HepG2 (cell line): ENCODE results near the gene GAL3ST2. TPM values are rescaled to one million over a fixed set of nuclear protein-coding genes. Genes with fewer than 3 reads are reported as not detected.
A peak's percentile ranks its signal among the peaks of the same experiment; 100 is the strongest.

Source experiments
- BORCS8-MEF2B ChIP-seq: sonication (generic); formaldehyde crosslinking; IDR thresholded peaks from 2 replicates; pipeline ENCODE4 v1.8.0; 2022; ENCODE audit warnings: mild to moderate bottlenecking, missing genetic modification reagents
- CCDC6 ChIP-seq: sonication (generic); formaldehyde crosslinking; IDR thresholded peaks from 2 replicates; pipeline ENCODE4 v1.8.1; 2022; ENCODE audit warnings: mild to moderate bottlenecking, missing genetic modification reagents, moderate library complexity
- ERF ChIP-seq: IDR thresholded peaks from 2 replicates; pipeline ENCODE4 v1.6.1; 2018; ENCODE audit warnings: missing biosample characterization, missing genetic modification reagents
- GABPB1 ChIP-seq: IDR thresholded peaks from 2 replicates; pipeline ENCODE4 v1.6.1; 2016; ENCODE audit warnings: mild to moderate bottlenecking, missing genetic modification reagents, moderate library complexity, missing compliant biosample characterization
- GFI1 ChIP-seq: sonication (generic); formaldehyde crosslinking; IDR thresholded peaks from 2 replicates; pipeline ENCODE4 v1.5.0; 2020; ENCODE audit warnings: missing genetic modification reagents, mild to moderate bottlenecking, borderline replicate concordance
- GTF2F1 ChIP-seq: fragments of 150-350 bp; IDR thresholded peaks from 2 replicates; pipeline ENCODE4 v1.6.1; 2014; ENCODE audit warnings: low read length
- HNF4A ChIP-seq: sonication (generic); formaldehyde crosslinking; IDR thresholded peaks from 2 replicates; pipeline ENCODE4 v1.4.0; 2020; ENCODE audit warnings: missing genetic modification reagents
- HOXA3 ChIP-seq: sonication (generic); formaldehyde crosslinking; IDR thresholded peaks from 2 replicates; pipeline ENCODE4 v1.5.0; 2020; ENCODE audit warnings: missing genetic modification reagents
- NAIF1 ChIP-seq: sonication (generic); formaldehyde crosslinking; IDR thresholded peaks from 2 replicates; pipeline ENCODE4 v1.5.0; 2020; ENCODE audit warnings: mild to moderate bottlenecking, missing genetic modification reagents, borderline replicate concordance
- POLR2AphosphoS5 ChIP-seq: IDR thresholded peaks from 2 replicates; pipeline ENCODE4 v1.6.1; 2012; ENCODE audit warnings: low read depth, low read length
- POLR2G ChIP-seq: fragments of 200-400 bp; formaldehyde crosslinking; IDR thresholded peaks from 2 replicates; pipeline ENCODE4 v1.6.1; 2018; ENCODE audit warnings: mild to moderate bottlenecking, low read depth, low read length, moderate library complexity
- RCOR2 ChIP-seq: IDR thresholded peaks from 2 replicates; pipeline ENCODE4 v1.6.1; 2016; ENCODE audit warnings: missing biosample characterization, missing genetic modification reagents
- RFX3 ChIP-seq: IDR thresholded peaks from 2 replicates; pipeline ENCODE4 v1.6.1; 2016; ENCODE audit warnings: missing biosample characterization, missing genetic modification reagents
- SAP130 ChIP-seq: IDR thresholded peaks from 2 replicates; pipeline ENCODE4 v1.6.1; 2016; ENCODE audit warnings: low read depth
- SP5 ChIP-seq: IDR thresholded peaks from 2 replicates; pipeline ENCODE4 v1.6.1; 2016; ENCODE audit warnings: low read depth, borderline replicate concordance
- TBP ChIP-seq: sonication (generic); formaldehyde crosslinking; IDR thresholded peaks from 2 replicates; pipeline ENCODE4 v1.5.0; 2020; ENCODE audit warnings: missing genetic modification reagents
- TEAD3 ChIP-seq: optimal IDR thresholded peaks from 2 replicates; pipeline ENCODE3; 2016; ENCODE audit warnings: borderline replicate concordance
- U2AF1 ChIP-seq: fragments of 200-400 bp; formaldehyde crosslinking; optimal IDR thresholded peaks from 2 replicates; pipeline ENCODE3; 2017; ENCODE audit warnings: mild to moderate bottlenecking, low read depth, low read length
- ZBTB38 ChIP-seq: sonication (generic); formaldehyde crosslinking; IDR thresholded peaks from 2 replicates; pipeline ENCODE4 v1.5.1; 2020; ENCODE audit warnings: mild to moderate bottlenecking, missing genetic modification reagents
- ZNF24 ChIP-seq: fragments of 450-650 bp; IDR thresholded peaks from 2 replicates; pipeline ENCODE4 v1.6.1; 2017; ENCODE audit warnings: antibody characterized with exemption, mild to moderate bottlenecking
- ZNF768 ChIP-seq: sonication (generic); formaldehyde crosslinking; IDR thresholded peaks from 2 replicates; pipeline ENCODE4 v1.4.0; 2020; ENCODE audit warnings: missing genetic modification reagents
- polyA plus RNA-seq, 8 experiments: library from polyadenylated mRNA; depleted of rRNA in 3 of 8; stranded (reverse) in 7 of 8; unstranded in 1 of 8; fragments of >200 nt; fragmentation: Illumina TruSeq in 4 of 8; extraction: Trizol in 4 of 8; gene quantifications; 2 replicates each; pipeline versions ENCODE4 v1.2.1 to v1.2.3, GENCODE V29; 2011 to 2016; ENCODE audit warnings: low read depth in 4 of 8, missing spikeins in 1 of 8, mixed read lengths in 1 of 8; ENCODE audit not compliant: insufficient read depth in 1 of 8
- total RNA-seq, 5 experiments: library from RNA; depleted of rRNA; stranded (reverse); fragments of >200 nt; fragmentation: Illumina TruSeq; extraction: Trizol; gene quantifications; 2 replicates each; pipeline ENCODE4 v1.2.3, GENCODE V29; 2016; ENCODE audit warnings: low read depth in 1 of 5
- TF ChIP-seq, protein P1 (sequence below): sonication (generic); formaldehyde crosslinking; IDR thresholded peaks from 2 replicates; pipeline ENCODE4 v1.4.0; 2020; ENCODE audit warnings: missing genetic modification reagents
- TF ChIP-seq, protein P2 (sequence below): IDR thresholded peaks from 2 replicates; pipeline ENCODE4 v1.6.1; 2016; ENCODE audit warnings: low read depth, control low read depth
- TF ChIP-seq, protein P3 (sequence below): IDR thresholded peaks from 2 replicates; pipeline ENCODE4 v1.6.1; 2016; ENCODE audit warnings: missing genetic modification reagents, missing compliant biosample characterization
- TF ChIP-seq, protein P4 (sequence below): sonication (generic); formaldehyde crosslinking; IDR thresholded peaks from 2 replicates; pipeline ENCODE4 v1.4.0; 2020; ENCODE audit warnings: missing genetic modification reagents

GAL3ST2 gene
- total and polyA plus RNA-seq, 2 of the 13 experiments (the other 11 are each of a cell fraction or from before 2014, with no cell fraction given): 0.17 to 0.20 TPM

DNA sequence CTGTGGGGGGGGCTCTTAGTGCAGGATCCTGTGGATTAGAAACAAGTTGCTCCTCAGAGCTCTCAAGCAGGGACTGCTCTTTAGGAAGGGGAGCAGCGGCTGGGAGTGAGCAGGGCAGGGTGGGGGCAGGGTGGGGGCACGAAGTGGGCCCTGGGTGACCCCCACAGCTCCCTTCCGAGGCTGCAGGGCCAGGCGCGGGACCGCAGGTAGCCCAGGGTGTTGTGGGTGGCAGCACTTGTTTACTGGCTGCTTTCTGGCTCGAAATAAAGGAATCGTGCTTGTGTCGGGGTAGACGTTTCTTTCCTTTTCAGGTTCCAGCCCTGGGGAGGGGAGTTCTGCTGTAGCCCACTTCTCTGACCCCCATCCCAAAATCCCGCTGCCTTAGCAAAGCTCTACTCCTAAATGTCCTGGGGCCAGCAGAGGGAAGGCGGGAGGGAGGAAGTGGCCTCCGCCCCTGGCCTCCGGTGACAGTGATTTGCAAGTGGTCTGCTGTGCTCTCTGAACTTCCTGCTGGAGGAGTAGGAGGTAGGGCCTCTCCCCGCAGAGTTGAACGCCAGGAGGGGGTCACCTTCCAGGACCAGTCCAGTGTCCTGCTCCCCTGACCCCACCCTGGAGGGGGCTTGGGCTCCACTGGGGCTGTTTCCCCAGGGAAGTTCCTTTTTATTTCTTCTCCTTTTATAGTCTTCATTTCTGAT, 40.7 kb downstream of the GAL3ST2 start (continued):
- TF ChIP-seq GTF2F1 (no peak), ZBTB38 (CRISPR knock-in tag) (peak; percentile 96), RCOR2 (CRISPR knock-in tag) (no peak), HOXA3 (CRISPR knock-in tag) (0 out of 2 replicates have a peak, but pooled peaks have one; percentile 20), SP5 (CRISPR knock-in tag) (0 out of 2 replicates have a peak, but pooled peaks have one; percentile 26), GFI1 (peak; percentile 90), POLR2G (no peak; the same call in none of the 2 replicates), NAIF1 (no peak), U2AF1 (peak; percentile 61), CCDC6 (CRISPR knock-in tag) (no peak), GABPB1 (CRISPR knock-in tag) (peak; percentile 44), TBP (CRISPR knock-in tag) (no peak), POLR2AphosphoS5 (peak; percentile 47; the same call in 1 of the 2 replicates), TEAD3 (CRISPR knock-in tag) (peak; percentile 49), ZNF768 (CRISPR knock-in tag) (0 out of 2 replicates have a peak, but pooled peaks have one; percentile 19), BORCS8-MEF2B (CRISPR knock-in tag) (peak; percentile 35; the same call in 1 of the 2 replicates), RFX3 (CRISPR knock-in tag) (no peak), ZNF24 (no peak), SAP130 (CRISPR knock-in tag) (peak; percentile 51), HNF4A (CRISPR knock-in tag) (0 out of 2 replicates have a peak, but pooled peaks have one; percentile 9), ERF (CRISPR knock-in tag) (0 out of 2 replicates have a peak, but pooled peaks have one; percentile 41)
- TF ChIP-seq, protein P1, sequence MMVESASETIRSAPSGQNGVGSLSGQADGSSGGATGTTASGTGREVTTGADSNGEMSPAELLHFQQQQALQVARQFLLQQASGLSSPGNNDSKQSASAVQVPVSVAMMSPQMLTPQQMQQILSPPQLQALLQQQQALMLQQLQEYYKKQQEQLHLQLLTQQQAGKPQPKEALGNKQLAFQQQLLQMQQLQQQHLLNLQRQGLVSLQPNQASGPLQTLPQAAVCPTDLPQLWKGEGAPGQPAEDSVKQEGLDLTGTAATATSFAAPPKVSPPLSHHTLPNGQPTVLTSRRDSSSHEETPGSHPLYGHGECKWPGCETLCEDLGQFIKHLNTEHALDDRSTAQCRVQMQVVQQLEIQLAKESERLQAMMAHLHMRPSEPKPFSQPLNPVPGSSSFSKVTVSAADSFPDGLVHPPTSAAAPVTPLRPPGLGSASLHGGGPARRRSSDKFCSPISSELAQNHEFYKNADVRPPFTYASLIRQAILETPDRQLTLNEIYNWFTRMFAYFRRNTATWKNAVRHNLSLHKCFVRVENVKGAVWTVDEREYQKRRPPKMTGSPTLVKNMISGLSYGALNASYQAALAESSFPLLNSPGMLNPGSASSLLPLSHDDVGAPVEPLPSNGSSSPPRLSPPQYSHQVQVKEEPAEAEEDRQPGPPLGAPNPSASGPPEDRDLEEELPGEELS (CRISPR knock-in tag): 0 out of 2 replicates have a peak, but pooled peaks have one; percentile 23
- TF ChIP-seq, protein P2, sequence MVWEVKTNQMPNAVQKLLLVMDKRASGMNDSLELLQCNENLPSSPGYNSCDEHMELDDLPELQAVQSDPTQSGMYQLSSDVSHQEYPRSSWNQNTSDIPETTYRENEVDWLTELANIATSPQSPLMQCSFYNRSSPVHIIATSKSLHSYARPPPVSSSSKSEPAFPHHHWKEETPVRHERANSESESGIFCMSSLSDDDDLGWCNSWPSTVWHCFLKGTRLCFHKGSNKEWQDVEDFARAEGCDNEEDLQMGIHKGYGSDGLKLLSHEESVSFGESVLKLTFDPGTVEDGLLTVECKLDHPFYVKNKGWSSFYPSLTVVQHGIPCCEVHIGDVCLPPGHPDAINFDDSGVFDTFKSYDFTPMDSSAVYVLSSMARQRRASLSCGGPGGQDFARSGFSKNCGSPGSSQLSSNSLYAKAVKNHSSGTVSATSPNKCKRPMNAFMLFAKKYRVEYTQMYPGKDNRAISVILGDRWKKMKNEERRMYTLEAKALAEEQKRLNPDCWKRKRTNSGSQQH (CRISPR knock-in tag): no peak
- TF ChIP-seq, protein P3, sequence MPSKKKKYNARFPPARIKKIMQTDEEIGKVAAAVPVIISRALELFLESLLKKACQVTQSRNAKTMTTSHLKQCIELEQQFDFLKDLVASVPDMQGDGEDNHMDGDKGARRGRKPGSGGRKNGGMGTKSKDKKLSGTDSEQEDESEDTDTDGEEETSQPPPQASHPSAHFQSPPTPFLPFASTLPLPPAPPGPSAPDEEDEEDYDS (CRISPR knock-in tag): 0 out of 2 replicates have a peak, but pooled peaks have one; percentile 34
- TF ChIP-seq, protein P4, sequence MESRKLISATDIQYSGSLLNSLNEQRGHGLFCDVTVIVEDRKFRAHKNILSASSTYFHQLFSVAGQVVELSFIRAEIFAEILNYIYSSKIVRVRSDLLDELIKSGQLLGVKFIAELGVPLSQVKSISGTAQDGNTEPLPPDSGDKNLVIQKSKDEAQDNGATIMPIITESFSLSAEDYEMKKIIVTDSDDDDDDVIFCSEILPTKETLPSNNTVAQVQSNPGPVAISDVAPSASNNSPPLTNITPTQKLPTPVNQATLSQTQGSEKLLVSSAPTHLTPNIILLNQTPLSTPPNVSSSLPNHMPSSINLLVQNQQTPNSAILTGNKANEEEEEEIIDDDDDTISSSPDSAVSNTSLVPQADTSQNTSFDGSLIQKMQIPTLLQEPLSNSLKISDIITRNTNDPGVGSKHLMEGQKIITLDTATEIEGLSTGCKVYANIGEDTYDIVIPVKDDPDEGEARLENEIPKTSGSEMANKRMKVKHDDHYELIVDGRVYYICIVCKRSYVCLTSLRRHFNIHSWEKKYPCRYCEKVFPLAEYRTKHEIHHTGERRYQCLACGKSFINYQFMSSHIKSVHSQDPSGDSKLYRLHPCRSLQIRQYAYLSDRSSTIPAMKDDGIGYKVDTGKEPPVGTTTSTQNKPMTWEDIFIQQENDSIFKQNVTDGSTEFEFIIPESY: peak; percentile 88
